ENCODE measurements around the gene CRISPLD2.

DNA sequence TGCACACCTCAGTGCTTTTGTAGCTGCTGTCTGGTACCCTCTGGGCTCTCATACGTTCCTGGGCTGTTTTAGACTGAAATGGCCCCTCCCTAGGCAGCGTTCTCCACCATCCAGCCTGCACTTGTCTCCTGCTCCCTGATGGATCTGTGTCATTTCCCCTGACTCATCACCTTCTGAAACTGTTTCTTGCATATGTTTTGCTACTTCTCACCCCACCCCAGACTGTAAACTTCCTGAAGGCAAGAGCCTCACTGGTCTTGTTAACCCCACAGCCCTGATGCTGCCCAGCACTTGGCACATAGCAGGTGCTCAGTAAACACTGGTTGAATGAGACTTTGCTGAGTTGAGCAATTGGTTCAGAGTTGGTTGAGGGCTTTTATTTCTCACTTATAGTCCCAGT is 78.7 kb downstream of the CRISPLD2 start:
- TF ChIP-seq, protein P1, sequence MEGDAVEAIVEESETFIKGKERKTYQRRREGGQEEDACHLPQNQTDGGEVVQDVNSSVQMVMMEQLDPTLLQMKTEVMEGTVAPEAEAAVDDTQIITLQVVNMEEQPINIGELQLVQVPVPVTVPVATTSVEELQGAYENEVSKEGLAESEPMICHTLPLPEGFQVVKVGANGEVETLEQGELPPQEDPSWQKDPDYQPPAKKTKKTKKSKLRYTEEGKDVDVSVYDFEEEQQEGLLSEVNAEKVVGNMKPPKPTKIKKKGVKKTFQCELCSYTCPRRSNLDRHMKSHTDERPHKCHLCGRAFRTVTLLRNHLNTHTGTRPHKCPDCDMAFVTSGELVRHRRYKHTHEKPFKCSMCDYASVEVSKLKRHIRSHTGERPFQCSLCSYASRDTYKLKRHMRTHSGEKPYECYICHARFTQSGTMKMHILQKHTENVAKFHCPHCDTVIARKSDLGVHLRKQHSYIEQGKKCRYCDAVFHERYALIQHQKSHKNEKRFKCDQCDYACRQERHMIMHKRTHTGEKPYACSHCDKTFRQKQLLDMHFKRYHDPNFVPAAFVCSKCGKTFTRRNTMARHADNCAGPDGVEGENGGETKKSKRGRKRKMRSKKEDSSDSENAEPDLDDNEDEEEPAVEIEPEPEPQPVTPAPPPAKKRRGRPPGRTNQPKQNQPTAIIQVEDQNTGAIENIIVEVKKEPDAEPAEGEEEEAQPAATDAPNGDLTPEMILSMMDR (IDR thresholded peaks at IDR 0.05 in 8 of 11, conservative IDR thresholded peaks at IDR 0.05 in 3 of 11): no peak
- no peak for TF ChIP-seq POLR2A (IDR thresholded peaks at IDR 0.05)

Data from spleen (tissue), 7 donors.